GM08714 (cell line): Measurements from ENCODE around the gene CAPN8.

Source experiments
- H3K4me3 ChIP-seq: fragments of 200-500 bp; sonication (Bioruptor generic); 2 replicates; pipeline ENCODE4 v1.5.1; 2014; ENCODE audit warnings: mild to moderate bottlenecking, low read length, inconsistent platforms
- ZNF274 ChIP-seq: IDR thresholded peaks from 2 replicates; pipeline ENCODE4 v1.6.1; 2012; ENCODE audit warnings: mild to moderate bottlenecking, low read depth, low read length

CAPN8 gene

GRCh38 chr1:223628233-223629125 lies 37.0 kb downstream of the CAPN8 start:
- no peak for TF ChIP-seq ZNF274
- H3K4me3 ChIP-seq: no peak overlapping the region

GRCh38 chr1:223622132-223622842 lies 43.2 kb downstream of the CAPN8 start:
- no peak for TF ChIP-seq ZNF274

DNA sequence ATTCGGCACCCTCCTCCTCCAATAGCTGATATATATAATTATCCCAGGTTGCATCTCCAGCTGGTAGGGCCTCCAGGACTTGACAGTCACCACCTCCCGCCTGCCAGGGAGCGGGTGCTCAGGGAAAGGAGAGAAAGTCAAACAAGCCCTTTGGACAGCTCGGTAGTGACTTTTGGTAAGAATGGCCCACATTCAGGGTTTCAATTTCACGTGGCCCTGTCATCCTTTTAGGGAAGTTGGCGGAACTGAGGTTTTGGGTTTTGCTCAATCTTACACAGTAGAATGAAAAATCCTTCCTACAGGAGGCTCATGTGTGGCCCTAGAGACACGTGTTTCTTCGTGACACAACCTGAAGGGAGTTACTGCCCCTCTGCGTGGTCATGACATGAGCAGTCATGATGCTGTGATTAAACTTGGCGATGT lies 44.2 kb downstream of the CAPN8 start:
- H3K4me3 ChIP-seq: no peak overlapping the region
- no peak for TF ChIP-seq ZNF274

More at GRCh38 chr1:223622132-223622842, 43.2 kb downstream of the CAPN8 start:
- H3K4me3 ChIP-seq: no peak overlapping the region

DNA sequence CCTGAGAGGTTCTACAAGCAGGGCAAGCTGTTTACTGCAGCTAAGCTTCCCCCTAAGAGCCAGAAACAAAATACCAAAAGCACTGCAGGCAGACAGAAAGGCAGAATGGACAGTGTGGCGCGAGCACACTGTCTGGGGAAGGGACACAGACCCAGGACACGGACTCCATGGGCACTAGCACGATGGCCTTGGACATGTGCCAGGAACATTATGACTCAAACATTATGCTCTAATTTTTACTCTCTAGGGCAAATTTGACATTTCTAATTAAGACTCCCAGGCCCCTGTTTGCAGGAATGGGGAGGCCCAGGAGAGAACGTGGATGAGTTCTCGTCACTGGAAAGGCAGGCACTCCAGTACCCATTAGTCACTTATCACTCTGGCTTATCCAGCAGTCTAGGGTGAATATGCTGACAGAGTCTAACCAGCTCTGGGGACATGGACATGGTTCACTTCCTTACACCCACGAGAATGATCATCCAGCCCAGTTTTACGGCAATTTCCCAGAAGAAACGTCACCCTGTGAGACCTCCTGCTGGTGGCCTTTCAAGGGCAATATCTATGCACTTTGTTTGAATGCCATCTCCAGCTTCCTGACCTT lies 45.1 kb downstream of the CAPN8 start:
- no peak for TF ChIP-seq ZNF274
- H3K4me3 ChIP-seq: no peak overlapping the region

- no peak for TF ChIP-seq ZNF274
- no peak overlapping the region for H3K4me3 ChIP-seq
Observed at GRCh38 chr1:223618680-223619079, 46.8 kb downstream of the CAPN8 start.

- no peak overlapping the region for H3K4me3 ChIP-seq
- TF ChIP-seq ZNF274: no peak
Observed at GRCh38 chr1:223617323-223618070, 48.0 kb downstream of the CAPN8 start.

DNA sequence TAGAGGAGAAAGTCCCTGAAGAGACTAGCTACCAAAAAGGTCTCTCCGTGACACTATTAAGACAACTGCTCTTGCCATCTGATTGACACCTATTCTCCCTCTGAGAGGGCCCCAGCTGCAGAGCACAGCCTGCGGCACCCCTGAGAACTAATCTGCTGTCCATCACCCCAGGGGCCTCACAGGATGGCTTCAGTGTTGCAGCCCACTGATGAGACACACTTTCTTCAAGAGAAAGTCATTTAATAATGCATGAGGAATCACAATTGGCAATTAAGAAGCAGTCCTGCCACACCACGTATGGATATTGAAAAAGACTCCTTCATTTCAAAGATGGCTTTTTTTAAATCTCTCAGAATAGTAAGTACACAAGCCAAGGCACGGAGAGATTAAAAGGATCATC lies 48.9 kb downstream of the CAPN8 start:
- TF ChIP-seq ZNF274: no peak
- H3K4me3 ChIP-seq: no peak overlapping the region

GRCh38 chr1:223611936-223612335 lies 53.6 kb downstream of the CAPN8 start:
- H3K4me3 ChIP-seq: no peak overlapping the region
- TF ChIP-seq ZNF274: no peak

DNA sequence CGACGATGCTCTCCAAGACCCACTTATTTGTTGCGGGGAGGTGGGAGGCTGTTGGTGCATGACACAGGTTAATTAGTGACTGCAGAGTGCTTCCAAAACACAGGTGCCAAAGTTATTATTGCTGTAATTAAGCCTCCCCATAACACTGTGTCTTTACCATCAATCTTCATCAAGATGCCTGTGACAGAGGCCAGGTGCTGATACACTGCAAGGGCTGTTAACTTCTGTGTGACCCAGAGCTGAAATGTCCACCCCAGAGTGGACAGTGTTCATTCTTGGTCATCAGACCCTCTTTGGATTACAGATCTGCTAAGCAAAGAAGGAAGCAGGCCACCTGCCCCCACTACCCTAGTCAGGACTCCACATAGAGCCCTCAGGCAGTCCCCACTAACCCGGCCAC lies 55.5 kb downstream of the CAPN8 start:
- H3K4me3 ChIP-seq: no peak overlapping the region
- no peak for TF ChIP-seq ZNF274

DNA sequence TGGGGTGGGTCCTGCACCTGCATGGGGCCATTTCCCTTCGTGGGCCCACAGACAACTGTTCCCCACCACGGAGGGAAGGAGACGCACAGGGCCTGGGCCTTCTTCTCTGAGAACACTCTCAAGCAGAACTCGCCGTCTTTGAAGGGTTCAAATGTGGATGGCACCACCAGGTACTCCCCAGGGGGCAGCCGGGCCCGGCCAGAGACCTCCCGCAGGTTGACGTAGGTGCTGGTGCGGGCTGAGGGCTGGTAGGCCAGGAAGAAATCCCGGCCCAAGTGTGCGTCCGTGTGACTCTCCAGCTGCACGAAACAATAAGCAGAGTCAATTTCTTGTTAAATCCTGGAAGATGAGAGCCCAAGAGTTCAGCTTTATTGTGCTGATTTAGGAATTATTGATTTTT lies 56.4 kb downstream of the CAPN8 start:
- no peak for TF ChIP-seq ZNF274
- no peak overlapping the region for H3K4me3 ChIP-seq

GRCh38 chr1:223558512-223558911 lies 107.0 kb downstream of the CAPN8 start:
- no peak overlapping the region for H3K4me3 ChIP-seq
- TF ChIP-seq ZNF274: no peak

DNA sequence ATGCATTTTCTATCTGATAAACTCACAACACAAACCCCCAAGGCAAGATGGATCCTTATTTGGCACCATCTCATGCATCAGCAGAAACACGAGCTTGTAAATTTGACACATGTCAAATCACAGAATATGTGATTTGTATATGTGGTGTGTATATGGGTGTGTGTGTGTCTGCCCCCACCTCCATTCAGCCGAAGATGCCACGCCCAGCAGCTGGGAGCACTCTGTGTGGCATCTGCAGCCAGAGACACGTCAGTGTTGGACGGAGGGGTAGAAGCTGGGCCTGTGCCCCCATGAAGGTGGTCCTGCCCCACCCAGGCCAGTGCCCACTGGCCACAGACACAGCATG lies 108.4 kb downstream of the CAPN8 start:
- no peak overlapping the region for H3K4me3 ChIP-seq
- TF ChIP-seq ZNF274: no peak

GRCh38 chr1:223556414-223557129 lies 108.9 kb downstream of the CAPN8 start:
- TF ChIP-seq ZNF274: no peak
- H3K4me3 ChIP-seq: no peak overlapping the region
